OCI-LY1 (cell line): ENCODE results near the gene HSPB9.

Experiments
- EZH2 ChIP-seq: fragments of 200-600 bp; sonication (generic), shearing (Covaris generic); IDR thresholded peaks from 2 replicates; pipeline ENCODE4 v1.8.0; 2017; ENCODE audit warnings: borderline replicate concordance, mixed run types, mild to moderate bottlenecking, antibody characterized with exemption, low read length, moderate library complexity, mixed read lengths
- TF ChIP-seq, protein P1 (sequence below): fragments of 200-600 bp; sonication (generic), shearing (Covaris generic); IDR thresholded peaks from 2 replicates; pipeline ENCODE4 v1.5.1; 2017; ENCODE audit warnings: mild to moderate bottlenecking, antibody characterized with exemption, low read length, moderate library complexity, mixed read lengths

GRCh38 chr17:42141382-42141781 lies 18.8 kb downstream of the HSPB9 start:
- TF ChIP-seq EZH2: no peak
- TF ChIP-seq, protein P1, sequence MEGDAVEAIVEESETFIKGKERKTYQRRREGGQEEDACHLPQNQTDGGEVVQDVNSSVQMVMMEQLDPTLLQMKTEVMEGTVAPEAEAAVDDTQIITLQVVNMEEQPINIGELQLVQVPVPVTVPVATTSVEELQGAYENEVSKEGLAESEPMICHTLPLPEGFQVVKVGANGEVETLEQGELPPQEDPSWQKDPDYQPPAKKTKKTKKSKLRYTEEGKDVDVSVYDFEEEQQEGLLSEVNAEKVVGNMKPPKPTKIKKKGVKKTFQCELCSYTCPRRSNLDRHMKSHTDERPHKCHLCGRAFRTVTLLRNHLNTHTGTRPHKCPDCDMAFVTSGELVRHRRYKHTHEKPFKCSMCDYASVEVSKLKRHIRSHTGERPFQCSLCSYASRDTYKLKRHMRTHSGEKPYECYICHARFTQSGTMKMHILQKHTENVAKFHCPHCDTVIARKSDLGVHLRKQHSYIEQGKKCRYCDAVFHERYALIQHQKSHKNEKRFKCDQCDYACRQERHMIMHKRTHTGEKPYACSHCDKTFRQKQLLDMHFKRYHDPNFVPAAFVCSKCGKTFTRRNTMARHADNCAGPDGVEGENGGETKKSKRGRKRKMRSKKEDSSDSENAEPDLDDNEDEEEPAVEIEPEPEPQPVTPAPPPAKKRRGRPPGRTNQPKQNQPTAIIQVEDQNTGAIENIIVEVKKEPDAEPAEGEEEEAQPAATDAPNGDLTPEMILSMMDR: no peak
